ENCODE measurements around the gene UBAP1L.
"Not testable (repeated sequence)": the region's sequence is repeated elsewhere in the genome, so short reads cannot be mapped to it uniquely, and the experiment has no call there.

The UBAP1L gene

DNA sequence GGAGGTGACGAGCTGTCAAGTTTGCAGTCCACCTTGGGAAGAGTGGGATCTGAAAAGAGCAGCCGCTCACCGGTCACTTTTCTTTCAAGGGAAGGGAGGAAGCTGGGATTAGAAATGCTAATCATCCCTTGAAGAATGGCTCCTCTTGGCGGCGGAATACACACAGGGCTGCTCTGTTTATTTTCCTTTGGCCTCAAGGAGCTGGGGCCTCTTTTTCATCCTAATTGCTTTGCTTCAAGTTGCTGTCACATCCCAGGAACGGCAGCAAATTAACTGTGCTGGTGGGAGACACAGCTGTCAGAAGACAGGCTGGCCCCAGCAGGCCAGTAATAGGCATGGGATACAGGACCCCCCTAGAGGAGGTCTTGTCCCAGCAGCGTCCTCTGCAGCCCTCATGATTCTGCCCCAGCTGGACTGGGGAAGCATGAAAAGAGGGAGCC lies 31.7 kb downstream of the UBAP1L start:
- H3K27me3 Mint-ChIP-seq: peaks cover 43% of the 10 kb centered on the region in 2 donors
- no peak for DNase-seq
- H3K36me3 Mint-ChIP-seq: no peaks in the 10 kb centered on the region
- no peaks in the 10 kb centered on the region for H3K9me3 Mint-ChIP-seq
- peaks cover 2 to 3% of the 10 kb centered on the region in 2 donors for H3K4me1 Mint-ChIP-seq
- H3K27ac Mint-ChIP-seq: no peak overlapping the region
- H3K4me3 Mint-ChIP-seq: no peak overlapping the region
- no peak for ATAC-seq (replicated peaks)

DNA sequence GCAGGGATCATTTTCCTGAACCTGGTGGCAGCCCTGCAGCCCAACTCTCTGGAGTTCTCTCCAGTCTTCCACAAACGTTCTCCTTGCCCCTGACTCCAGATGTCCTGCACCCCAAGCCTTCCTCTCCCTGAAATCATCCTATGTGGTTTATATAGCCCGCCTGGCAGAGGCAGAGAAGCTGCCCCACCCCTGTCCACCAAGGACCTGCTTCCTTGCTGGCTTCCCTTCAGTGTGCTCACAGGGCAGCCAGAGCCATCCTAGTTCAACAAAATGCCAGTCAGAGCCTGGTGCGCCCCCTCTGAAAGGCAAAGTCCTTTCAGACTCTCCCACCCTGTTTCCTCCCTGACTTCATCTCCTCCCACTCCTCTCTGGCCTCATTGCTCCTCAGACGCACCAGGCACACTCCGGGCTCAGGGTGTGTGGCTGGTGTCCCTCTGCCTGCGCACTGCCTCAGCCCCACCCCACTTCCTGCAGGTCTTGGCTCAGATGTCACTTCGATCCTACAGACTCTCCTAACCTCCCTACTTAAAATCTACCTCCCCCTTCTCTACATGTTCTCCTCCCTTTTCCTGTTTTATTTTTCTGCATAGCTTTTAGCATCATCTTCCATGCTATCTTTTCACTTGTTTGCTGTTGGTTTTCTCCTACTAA lies 32.6 kb downstream of the UBAP1L start:
- Mint-ChIP-seq H3K4me1 (peaks cover 10% of the 10 kb centered on the region in 2 donors), H3K9me3 (peaks cover 0 to 3% of the 10 kb centered on the region in 2 donors), H3K4me3 (no peak overlapping the region), H3K27ac (no peak overlapping the region), H3K36me3 (peaks cover 1 to 4% of the 10 kb centered on the region in 2 donors), H3K27me3 (peaks cover 51 to 52% of the 10 kb centered on the region in 2 donors)
- DNase-seq (no peak), ATAC-seq (replicated peaks) (no peak)

DNA sequence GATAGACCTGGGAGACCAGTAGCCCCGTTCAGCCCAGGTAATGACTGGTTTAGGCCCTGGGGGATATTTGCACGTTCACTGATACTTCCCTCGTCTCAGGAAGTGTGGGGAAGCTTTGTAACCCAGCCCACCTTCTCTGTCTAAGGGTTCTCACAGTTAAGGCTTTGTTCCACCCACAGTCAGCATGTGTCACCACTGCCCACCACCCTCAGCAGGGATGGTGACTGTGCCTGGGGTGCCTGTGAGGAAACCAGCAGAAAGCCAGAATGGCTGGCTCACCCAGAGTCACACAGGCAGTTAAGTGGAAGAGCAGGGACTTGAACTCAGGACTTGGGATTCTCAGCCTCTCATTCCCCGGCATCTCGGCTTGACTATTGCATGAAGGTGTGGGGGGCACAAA lies 33.2 kb downstream of the UBAP1L start:
- DNase-seq (no peak), ATAC-seq (replicated peaks) (no peak)

DNA sequence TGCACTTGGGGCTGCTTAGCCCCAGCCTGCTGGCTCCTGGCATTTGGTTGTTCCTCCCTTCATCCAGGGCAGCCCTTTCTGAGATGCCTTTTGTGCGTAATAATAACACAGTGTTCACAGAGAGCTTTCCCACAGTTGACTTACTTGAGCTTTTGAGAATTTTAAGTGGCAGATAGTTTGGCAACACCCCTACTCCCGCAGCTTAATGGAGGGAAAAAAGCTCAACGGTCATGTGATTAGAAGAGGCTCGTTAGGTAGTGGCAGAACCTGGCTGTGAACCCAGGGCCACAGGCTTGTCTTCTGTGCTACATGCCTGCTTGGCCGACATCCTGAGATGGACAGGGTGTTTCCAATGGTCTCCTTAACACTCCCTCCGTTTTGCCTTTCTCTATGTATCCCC lies 33.7 kb downstream of the UBAP1L start:
- DNase-seq (no peak), ATAC-seq (replicated peaks) (no peak)
- H3K4me3 Mint-ChIP-seq: no peak overlapping the region
- H3K9me3 Mint-ChIP-seq: peaks cover 0 to 3% of the 10 kb centered on the region in 2 donors
- H3K27me3 Mint-ChIP-seq: peaks cover 55 to 58% of the 10 kb centered on the region in 2 donors
- peaks cover 8 to 12% of the 10 kb centered on the region in 2 donors for H3K4me1 Mint-ChIP-seq
- peaks cover 4% of the 10 kb centered on the region in 2 donors for H3K36me3 Mint-ChIP-seq
- no peak overlapping the region for H3K27ac Mint-ChIP-seq

More for the DNA sequence above, 33.2 kb downstream of the UBAP1L start:
- Mint-ChIP-seq H3K36me3 (peaks cover 1 to 4% of the 10 kb centered on the region in 2 donors), H3K4me1 (peaks cover 9 to 10% of the 10 kb centered on the region in 2 donors), H3K9me3 (peaks cover 0 to 3% of the 10 kb centered on the region in 2 donors), H3K27ac (no peak overlapping the region), H3K4me3 (no peak overlapping the region), H3K27me3 (peaks cover 51 to 53% of the 10 kb centered on the region in 2 donors)

DNA sequence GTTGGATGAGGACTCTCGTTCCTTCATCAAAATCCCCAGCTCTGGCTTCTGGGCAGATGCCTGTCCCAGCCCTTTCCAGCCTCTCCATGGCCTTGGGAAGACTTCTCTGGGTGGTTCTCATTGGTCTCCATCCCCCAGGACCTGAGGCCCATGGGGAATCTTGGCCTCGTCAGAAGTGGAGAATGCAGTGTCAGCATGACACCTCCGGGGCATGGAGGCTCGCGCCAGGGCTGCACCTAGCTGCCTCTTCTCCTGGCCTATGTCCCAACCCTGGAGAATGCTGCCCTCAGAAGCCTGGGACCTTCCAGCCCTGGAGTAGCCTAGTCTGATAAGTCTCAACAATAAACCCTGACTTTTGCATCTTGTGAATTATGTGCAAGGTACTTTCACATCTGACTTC lies 35.4 kb downstream of the UBAP1L start:
- no peak for ATAC-seq (replicated peaks)

DNA sequence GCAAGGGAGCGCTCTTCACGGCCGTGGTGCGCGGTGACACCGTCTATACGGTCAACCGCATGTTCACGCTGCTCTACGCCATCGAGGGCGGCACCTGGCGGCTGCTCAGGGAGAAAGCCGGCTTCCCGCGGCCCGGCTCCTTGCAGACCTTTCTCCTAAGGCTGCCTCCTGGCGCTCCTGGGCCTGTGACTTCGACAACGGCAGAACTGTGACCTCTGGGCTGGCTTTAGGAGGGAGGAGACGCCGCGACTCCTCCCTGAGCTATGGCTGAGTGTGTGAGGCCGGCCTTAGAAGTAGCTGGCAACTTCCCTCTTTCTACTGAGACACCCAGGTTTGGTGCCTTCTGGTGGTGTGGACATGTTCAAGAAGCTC lies 37.0 kb downstream of the UBAP1L start:
- peak; percentile 84 to 86 for ATAC-seq (replicated peaks)
- Mint-ChIP-seq H3K4me1 (peaks cover 8 to 15% of the 10 kb centered on the region in 2 donors), H3K9me3 (peaks cover 0 to 3% of the 10 kb centered on the region in 2 donors), H3K4me3 (peak overlapping the region in 1 of 2 donors; percentile 73), H3K36me3 (peaks cover 4 to 5% of the 10 kb centered on the region in 2 donors), H3K27me3 (peaks cover 37 to 44% of the 10 kb centered on the region in 2 donors), H3K27ac (no peak overlapping the region)
- peak; percentile 11 for DNase-seq

More for the DNA sequence above, 35.4 kb downstream of the UBAP1L start:
- no peak overlapping the region for H3K27ac Mint-ChIP-seq
- H3K36me3 Mint-ChIP-seq: peaks cover 4 to 5% of the 10 kb centered on the region in 2 donors
- peaks cover 8 to 15% of the 10 kb centered on the region in 2 donors for H3K4me1 Mint-ChIP-seq
- peaks cover 51 to 55% of the 10 kb centered on the region in 2 donors for H3K27me3 Mint-ChIP-seq
- DNase-seq: no peak
- H3K4me3 Mint-ChIP-seq: no peak overlapping the region
- H3K9me3 Mint-ChIP-seq: peaks cover 0 to 3% of the 10 kb centered on the region in 2 donors

DNA sequence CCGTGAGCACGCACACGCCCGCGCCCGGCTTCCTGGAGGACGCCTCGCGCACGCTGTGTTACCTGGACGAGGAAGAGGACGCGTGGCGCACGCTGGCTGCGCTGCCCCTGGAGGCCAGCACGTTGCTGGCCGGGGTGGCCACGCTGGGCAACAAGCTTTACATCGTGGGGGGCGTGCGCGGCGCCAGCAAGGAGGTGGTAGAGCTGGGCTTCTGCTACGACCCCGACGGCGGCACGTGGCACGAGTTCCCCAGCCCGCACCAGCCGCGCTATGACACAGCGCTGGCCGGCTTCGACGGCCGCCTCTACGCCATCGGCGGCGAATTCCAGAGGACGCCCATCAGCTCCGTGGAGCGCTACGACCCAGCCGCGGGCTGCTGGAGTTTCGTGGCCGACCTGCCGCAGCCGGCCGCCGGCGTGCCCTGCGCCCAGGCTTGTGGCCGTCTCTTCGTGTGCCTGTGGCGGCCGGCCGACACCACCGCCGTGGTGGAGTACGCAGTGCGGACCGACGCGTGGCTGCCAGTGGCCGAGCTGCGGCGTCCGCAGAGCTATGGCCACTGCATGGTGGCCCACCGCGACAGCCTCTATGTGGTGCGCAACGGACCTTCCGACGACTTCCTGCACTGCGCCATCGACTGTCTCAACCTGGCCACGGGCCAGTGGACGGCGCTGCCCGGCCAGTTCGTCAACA lies 37.6 kb downstream of the UBAP1L start:
- Mint-ChIP-seq H3K9me3 (peaks cover 0 to 3% of the 10 kb centered on the region in 2 donors), H3K27me3 (peaks cover 32 to 39% of the 10 kb centered on the region in 2 donors), H3K4me1 (peaks cover 7 to 15% of the 10 kb centered on the region in 2 donors), H3K27ac (no peak overlapping the region), H3K36me3 (peaks cover 4 to 5% of the 10 kb centered on the region in 2 donors), H3K4me3 (peak overlapping the region in 1 of 2 donors; percentile 73)
- DNase-seq (no peak), ATAC-seq (replicated peaks) (no peak)

DNA sequence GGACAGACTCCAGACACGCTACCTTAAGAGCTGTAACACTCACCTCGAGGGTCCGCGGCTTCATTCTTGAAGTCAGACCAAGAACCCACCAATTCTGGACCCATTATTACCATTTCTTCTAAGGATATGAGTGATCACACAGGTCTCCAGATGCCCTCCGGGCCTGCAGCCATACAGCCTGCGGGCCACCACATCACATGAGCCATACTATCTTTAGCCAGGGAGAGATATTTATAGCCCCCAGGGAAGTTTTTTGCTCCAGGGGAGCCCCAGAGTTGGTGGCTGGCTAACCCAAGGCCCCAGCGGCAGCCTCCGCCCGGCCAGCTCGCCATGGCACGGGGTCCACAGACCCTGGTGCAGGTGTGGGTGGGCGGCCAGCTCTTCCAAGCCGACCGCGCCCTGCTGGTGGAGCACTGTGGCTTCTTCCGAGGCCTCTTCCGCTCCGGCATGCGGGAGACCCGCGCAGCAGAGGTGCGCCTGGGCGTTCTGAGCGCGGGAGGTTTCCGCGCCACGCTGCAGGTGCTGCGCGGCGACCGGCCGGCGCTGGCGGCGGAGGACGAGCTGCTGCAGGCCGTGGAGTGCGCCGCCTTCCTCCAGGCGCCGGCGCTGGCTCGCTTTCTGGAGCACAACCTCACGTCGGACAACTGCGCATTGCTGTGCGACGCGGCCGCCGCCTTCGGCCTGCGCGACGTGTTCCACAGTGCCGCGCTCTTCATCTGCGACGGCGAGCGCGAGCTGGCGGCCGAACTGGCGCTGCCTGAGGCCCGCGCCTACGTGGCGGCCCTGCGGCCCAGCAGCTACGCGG lies 38.3 kb downstream of the UBAP1L start, which contains the start of gene KBTBD13:
KBTBD13 (plus strand) TSS at position 261 of the 805 bp plus-strand sequence; CDS start at position 331, 70 bp downstream.
- H3K4me1 Mint-ChIP-seq: peaks cover 7 to 15% of the 10 kb centered on the region in 2 donors
- H3K4me3 Mint-ChIP-seq: peak within 1 kb of the TSS in 1 of 2 donors; percentile 30
- H3K9me3 Mint-ChIP-seq: peaks cover 0 to 3% of the 10 kb centered on the region in 2 donors
- no peak for ATAC-seq (replicated peaks)
- H3K27me3 Mint-ChIP-seq: peaks cover 28 to 35% of the 10 kb centered on the region in 2 donors
- no peak for DNase-seq
- peaks cover 4 to 5% of the 10 kb centered on the region in 2 donors for H3K36me3 Mint-ChIP-seq
- H3K27ac Mint-ChIP-seq: no peak within 1 kb of the TSS

DNA sequence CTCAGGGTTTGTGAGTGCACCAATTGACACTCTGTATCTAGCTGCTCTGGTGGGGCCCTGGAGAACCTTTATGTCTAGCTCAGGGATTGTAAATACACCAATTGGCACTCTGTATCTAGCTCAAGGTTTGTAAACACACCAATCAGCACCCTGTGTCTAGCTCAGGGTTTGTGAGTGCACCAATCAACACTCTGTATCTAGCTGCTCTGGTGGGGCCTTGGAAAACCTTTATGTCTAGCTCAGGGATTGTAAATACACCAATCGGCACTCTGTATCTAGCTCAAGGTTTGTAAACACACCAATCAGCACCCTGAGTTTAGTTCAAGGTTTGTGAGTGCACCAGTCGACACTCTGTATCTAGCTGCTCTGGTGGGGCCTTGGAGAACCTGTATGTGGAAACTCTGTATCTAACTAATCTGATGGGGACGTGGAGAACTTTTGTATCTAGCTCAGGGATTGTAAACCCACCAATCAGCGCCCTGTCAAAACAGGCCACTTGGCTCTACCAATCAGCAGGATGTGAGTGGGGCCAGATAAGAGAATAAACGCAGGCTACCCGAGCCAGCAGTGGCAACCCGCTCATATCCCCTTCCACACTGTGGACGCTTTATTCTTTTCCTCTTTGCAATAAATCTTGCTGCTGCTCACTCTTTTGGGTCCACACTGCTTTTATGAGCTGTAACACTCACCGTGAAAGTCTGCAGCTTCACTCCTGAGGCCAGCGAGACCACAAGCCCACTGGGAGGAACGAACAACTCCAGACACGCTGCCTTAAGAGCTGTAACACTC lies 39.2 kb downstream of the UBAP1L start:
- not testable (repeated sequence) for H3K9me3 Mint-ChIP-seq; ATAC-seq (replicated peaks); H3K36me3 Mint-ChIP-seq; DNase-seq; H3K27ac Mint-ChIP-seq; H3K4me3 Mint-ChIP-seq
- Mint-ChIP-seq H3K27me3 (peaks cover 25 to 35% of the 10 kb centered on the region in 2 donors), H3K4me1 (peaks cover 7 to 15% of the 10 kb centered on the region in 2 donors)

DNA sequence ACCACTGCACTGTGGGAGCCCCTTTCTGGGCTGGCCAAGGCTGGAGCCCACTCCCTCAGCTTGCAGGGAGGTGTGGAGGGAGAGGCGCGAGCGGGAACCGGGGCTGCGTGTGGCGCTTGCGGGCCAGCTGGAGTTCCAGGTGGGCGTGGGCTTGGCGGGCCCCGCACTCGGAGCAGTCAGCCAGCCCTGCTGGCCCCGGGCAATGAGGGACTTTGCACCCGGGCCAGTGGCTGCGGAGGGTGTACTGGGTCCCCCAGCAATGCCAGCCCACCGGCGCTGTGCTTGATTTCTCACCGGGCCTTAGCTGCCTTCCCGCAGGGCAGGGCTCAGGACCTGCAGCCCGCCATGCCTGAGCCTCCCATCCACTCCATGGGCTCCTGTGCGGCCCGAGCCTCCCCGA lies 40.1 kb downstream of the UBAP1L start:
- not testable (repeated sequence) for ATAC-seq (replicated peaks); H3K36me3 Mint-ChIP-seq; DNase-seq; H3K9me3 Mint-ChIP-seq; H3K4me3 Mint-ChIP-seq; H3K27ac Mint-ChIP-seq
- peaks cover 7 to 15% of the 10 kb centered on the region in 2 donors for H3K4me1 Mint-ChIP-seq
- H3K27me3 Mint-ChIP-seq: peaks cover 25 to 35% of the 10 kb centered on the region in 2 donors

DNA sequence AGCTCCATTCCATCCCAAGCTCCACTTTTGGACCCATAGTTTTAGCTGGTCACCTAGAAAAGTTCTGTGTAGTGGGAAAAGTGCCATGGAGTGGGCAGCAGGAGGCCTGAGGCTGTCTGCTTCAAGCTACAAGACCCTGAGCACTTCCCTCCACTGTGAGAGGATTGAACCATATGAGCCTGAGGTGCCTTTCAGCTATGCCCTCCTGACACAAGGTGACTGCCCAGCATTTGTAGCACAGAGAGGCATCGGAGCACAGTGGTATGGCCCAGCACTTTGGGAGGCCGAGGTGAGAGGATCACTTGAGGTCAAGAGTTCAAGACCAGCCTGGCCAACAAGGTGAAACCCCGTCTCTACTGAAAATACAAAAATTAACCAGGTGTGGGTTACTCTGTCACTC lies 42.4 kb downstream of the UBAP1L start:
- Mint-ChIP-seq H3K27me3 (peaks cover 13 to 28% of the 10 kb centered on the region in 2 donors), H3K4me3 (no peak overlapping the region)
- ATAC-seq (replicated peaks): no peak

DNA sequence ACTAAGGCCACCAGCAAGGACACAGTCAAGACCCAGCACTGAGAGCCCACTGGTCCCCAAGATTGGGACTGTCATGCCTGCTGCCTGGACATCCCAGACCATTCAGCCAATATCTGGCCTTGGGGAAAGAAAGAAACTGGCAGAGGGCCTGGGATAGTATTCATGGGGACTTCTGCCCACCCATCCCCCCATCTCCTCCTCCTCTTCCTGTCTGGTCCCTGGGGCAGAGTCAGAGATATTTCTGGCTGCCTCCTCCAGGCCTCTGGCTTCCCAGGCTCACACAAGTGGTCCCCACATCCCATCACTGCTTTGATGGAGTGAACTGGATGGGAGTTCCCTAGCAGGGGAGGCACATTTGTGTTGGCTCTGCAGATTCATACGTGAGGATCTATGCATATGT lies 43.0 kb downstream of the UBAP1L start:
- H3K4me1 Mint-ChIP-seq: peaks cover 6 to 16% of the 10 kb centered on the region in 2 donors
- DNase-seq (no peak), ATAC-seq (replicated peaks) (no peak)
- no peak overlapping the region for H3K27ac Mint-ChIP-seq
- peaks cover 16 to 31% of the 10 kb centered on the region in 2 donors for H3K27me3 Mint-ChIP-seq
- no peak overlapping the region for H3K4me3 Mint-ChIP-seq
- H3K36me3 Mint-ChIP-seq: peaks cover 0 to 3% of the 10 kb centered on the region in 2 donors
- no peaks in the 10 kb centered on the region for H3K9me3 Mint-ChIP-seq

More for the DNA sequence above, 42.4 kb downstream of the UBAP1L start:
- H3K27ac Mint-ChIP-seq: no peak overlapping the region
- H3K4me1 Mint-ChIP-seq: peaks cover 4 to 13% of the 10 kb centered on the region in 2 donors
- peaks cover 0 to under 1% of the 10 kb centered on the region in 2 donors for H3K9me3 Mint-ChIP-seq
- peaks cover under 1 to 3% of the 10 kb centered on the region in 2 donors for H3K36me3 Mint-ChIP-seq
- no peak for DNase-seq

DNA sequence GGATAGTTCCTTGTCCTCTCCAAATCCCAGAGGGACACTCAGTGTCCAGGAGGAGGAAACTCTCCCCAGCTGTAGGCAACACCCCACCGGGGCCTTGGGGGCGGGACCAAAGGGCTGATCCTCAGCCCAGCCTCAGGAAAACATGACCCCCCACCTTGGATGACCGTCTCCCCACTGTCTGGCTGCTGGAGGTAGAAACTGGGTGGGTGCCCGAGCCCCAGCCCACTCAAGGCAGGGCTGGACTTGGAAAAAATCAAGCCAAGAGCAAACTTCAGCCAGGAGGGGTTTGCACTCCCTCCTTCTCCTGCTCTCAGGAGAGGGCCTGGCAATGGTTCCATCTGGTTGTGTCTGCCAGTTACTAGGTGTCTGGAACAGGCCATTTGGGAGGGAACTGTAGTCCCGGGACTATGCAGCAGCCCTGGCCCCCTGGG lies 43.6 kb downstream of the UBAP1L start:
- DNase-seq (no peak), ATAC-seq (replicated peaks) (no peak)
- peaks cover 6 to 16% of the 10 kb centered on the region in 2 donors for H3K4me1 Mint-ChIP-seq
- H3K4me3 Mint-ChIP-seq: no peak overlapping the region
- peaks cover 17 to 30% of the 10 kb centered on the region in 2 donors for H3K27me3 Mint-ChIP-seq
- H3K27ac Mint-ChIP-seq: no peak overlapping the region
- H3K36me3 Mint-ChIP-seq: peaks cover 0 to 2% of the 10 kb centered on the region in 2 donors
- H3K9me3 Mint-ChIP-seq: no peaks in the 10 kb centered on the region
